Hindlimb muscle (tissue), 1 donor: Measurements from ENCODE around the gene ATP11A. TPM values are rescaled to one million over a fixed set of nuclear protein-coding genes. Genes with fewer than 3 reads are reported as not detected.

ENCODE experiments used
- DNase-seq: peaks from one replicate; pipeline ENCODE4 v3.0.0-alpha.2; 2013
- polyA plus RNA-seq: library from polyadenylated mRNA; unstranded; fragments of 120-200 nt; gene quantifications from one replicate; pipeline ENCODE4 v1.2.1, GENCODE V29; 2013; ENCODE audit not compliant: insufficient read length

The ATP11A gene
- 27.0 TPM for polyA plus RNA-seq

DNA sequence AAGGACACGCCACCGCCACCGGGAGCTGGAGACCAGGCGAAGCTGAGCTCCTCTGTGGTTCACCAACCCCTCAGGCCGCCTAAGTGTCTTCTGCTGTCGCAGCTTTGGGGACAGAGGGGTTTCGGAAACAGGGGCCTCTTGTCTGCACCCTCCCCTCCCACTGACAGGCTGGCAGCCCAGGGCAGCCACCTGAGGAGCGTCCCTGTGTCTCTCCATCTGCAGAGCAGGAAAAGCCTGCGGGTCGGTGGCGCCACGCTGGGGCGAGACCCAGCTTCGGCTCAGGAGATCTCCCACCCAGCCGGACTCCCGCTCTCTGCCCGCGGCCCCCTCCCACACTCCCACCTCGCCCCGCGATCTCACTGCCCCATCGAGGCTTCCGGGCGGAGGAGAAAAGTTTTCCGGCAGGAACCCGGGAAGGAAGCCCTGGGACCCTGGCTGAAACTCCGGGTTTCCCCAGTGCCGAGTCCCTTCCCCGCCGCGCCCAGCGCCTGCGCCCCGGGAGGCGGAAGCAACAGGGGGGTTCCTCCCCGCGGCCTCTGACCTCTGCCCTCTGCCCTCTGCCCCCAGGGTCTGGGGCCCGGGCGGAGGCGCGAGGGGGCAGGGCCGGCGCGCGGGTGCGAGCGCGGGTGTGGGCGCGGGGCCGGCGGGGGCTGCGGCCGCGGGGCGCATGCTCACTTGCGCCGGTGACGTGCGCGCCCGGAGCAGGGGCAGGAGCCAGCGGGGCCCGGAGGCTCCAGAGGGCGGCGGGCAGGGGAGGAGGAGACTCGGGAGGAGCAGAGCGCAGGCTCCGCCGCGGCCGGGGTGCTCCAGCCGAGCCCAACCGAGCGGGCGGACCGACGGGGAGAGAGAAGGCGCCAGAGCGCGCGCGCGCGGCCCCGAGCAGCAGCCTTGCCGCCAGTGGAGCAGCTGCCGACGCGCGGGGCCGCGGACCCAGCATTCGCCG lies at the start of gene ATP11A:
Gene ATP11A (plus strand): TSS at position 736 of the 943 bp plus-strand sequence. CDS start 379 bp downstream, outside the sequence.
- DNase-seq: peak; percentile 91

DNA sequence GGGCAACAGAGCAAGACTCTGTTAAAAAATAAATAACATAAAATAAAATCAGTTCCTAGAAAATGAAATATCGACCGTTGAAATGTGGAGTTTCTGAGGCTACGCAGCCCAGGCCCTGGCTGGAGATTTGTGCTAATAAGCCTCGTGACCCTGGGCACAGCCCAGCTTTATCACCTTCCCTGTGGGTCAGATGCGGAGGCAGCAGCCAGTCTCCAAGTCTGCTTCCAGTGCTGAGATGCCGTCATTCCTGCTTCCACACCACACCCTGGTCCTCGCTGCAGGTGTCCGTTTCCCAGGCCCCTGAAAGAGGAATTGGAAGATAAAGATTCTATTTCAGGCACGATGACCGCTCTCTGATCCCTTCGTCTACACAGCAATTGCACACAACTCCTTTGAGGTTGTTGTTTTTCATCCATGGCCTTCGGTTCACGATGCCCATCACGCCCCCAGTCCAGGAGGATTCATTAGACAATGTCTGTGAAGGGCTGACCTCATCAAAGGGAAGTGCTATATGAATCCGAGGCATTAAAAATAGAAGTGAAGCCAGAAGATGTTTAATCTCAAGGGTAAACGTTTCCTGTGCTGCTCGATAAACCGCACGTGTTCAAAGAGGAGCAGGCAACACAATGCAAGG lies 48.3 kb upstream of the ATP11A start:
- DNase-seq: no peak

- no peak for DNase-seq
Observed at GRCh38 chr13:112642090-112642460, 47.8 kb upstream of the ATP11A start.

DNA sequence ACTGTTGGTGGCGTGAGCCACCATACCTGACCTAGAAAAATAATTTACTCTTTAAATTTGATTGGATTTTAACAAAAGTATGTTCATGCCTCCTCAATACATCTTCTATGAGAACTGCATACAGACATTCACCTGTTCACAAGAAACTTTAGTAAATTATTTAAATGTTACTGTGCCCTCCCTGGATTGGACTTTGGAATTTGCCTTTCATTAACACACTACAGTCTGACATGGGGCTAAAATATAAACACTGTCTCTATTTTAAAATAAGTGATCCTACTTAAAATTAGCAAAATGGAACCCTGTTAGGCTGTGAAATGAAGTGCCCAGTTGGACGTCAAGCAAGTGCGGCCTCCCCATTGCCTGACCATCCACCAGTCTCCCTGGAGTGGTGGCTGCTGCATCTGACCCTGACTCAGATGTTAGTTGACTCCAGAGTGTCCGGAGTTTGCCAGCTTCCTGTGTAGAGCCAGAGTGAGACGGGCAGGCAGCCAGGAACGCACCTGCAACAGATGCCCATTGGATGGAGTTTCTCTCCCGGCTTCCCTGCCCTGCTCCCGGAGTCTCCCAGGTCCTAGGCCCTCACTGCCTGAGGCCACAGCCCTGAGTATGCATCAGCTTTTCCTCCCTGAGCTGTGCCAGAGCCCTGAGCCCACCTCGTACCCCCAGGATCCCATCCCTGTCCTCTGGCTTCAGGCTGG lies 45.9 kb upstream of the ATP11A start:
- no peak for DNase-seq

GRCh38 chr13:112645327-112645914 lies 44.4 kb upstream of the ATP11A start:
- DNase-seq: no peak

- no peak for DNase-seq
Observed at GRCh38 chr13:112647256-112647655, 42.6 kb upstream of the ATP11A start.

DNA sequence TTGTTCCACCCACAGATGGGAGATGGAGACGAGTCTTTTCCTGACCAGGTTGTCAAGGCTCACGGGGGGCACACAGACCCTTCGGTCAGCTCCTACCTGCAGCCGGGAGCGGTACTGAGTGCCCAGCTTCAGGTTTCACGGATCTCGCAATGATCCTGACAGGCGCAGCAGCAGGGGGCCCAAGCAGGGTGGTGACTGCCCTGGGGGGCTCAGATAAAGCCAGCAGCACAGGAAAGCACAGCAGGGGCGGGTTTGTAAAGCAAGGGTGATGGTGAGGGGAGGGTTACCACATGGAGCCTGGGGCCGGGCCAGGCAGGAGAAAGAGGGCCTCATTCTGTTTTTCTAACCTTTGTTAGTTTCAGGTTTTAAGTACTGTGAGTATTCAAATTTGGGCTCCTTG lies 41.7 kb upstream of the ATP11A start:
- no peak for DNase-seq

DNA sequence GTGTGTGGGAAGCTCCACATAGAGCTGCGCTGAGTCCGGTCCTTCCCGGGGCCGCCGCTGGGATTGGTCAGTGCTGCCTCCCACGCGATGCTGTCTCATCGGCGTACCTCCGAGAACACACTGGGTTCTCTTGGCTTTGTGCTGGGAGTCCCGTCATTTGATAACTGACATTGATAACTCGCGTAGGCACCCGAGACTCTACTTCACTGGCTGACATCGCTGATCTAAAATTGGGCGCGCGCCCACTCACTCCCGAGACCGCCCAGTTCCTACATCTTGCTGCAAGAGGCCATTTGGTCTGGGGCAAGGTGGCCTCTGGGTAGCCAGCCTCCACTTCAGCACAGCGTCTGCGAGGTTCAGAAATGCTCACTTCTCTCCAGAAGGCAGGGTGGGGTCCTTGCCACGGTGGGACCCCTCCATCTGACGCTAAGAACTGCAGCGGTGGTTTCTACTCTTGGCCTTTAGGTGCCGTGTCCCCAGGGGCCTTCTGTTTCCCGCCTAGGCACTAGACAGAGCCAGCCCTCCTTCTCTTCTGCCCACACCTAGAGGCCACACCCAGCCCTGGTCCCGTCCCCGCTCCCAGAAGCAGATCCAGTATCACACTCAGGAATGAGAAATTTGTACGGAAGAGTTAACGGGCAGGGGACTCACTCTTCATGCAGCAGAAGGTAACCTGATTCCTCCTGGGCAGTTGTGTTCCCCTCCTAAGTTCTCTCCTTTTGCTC lies 40.7 kb upstream of the ATP11A start:
- DNase-seq: no peak

GRCh38 chr13:112651311-112651710 lies 38.5 kb upstream of the ATP11A start:
- no peak for DNase-seq

DNA sequence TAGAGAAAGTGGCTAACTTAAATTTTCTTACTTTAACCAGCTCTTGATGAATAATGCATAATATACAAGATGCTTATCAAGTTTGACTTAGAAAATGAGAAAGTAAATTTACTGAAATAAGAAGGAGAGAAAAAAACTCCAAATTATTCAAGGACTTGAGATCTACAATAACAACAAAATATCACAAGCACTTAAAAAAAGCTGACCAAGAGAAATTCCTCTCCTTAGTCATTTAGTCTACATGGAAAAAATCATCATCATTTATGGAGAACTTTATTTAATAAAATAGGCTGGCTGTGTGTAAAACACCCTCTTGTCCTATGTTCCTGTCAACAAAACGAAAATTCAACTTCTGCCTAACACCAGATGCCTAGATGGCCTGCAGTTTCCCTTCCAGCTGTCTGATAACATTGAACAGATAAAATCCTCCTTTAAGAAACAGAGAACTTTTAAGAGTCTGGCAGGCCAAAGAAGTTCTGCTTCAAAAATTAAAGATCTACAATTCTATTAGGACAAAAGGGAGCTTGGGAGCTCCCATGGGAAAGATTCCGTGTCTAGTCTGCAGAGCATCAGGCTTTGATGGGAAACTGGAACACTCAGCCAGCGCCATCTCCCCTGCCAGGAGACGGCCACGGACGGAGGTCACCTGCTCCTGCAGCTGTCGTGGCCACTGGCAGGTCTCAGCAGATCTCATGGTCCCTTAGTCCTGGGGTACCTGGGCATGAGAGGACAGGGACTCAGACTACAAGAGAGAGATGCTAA lies 37.9 kb upstream of the ATP11A start:
- DNase-seq: peak; percentile 42

DNA sequence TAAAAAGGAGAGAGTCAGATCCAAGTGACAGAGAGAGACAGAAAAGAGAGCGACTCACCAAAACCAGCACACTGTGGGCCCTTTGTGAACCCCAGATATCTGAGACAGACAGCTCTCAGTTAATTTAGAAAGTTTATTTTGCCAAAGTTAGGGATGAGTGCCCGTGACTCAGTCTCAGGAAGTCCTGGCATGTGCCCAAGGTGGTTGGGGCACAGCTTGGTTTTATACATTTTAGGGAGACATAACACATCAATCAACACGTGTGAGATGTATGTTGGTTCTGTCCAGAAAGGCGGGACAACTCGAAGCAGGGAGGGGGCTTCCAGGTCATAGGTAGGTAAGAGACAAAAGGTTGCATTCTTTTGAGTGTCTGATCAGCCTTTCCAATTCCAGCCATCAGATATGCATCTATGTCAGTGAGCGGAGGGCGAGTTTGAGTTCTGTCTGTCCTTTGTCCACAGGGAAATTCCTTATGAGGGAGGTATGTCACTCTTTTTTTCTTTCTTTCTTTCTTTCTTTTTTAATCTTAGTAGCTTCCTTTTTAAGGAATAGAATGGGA lies 37.2 kb upstream of the ATP11A start:
- DNase-seq: no peak

DNA sequence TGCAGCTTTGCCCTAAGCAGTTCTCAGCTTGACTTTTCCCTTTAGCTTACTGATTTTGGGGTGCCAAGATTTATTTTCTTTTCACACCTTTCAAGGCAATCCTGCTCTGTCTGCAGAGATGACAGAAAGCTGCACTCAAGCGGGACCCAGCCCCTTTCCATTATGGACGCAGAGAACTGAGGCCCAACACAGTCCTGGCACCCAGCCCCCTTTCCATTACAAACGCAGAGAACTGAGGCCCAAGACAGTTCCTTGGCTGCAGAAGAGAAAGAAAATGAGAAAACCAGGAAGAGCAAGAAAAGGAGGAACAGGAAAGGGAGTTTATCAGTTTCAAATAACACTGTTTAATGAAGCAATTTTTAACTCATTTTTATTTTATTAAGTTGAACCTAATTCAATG lies 36.8 kb upstream of the ATP11A start:
- peak; percentile 88 for DNase-seq

GRCh38 chr13:112655913-112656312 lies 33.9 kb upstream of the ATP11A start:
- no peak for DNase-seq

GRCh38 chr13:112657850-112658445 lies 31.9 kb upstream of the ATP11A start:
- peak; percentile 39 for DNase-seq

DNA sequence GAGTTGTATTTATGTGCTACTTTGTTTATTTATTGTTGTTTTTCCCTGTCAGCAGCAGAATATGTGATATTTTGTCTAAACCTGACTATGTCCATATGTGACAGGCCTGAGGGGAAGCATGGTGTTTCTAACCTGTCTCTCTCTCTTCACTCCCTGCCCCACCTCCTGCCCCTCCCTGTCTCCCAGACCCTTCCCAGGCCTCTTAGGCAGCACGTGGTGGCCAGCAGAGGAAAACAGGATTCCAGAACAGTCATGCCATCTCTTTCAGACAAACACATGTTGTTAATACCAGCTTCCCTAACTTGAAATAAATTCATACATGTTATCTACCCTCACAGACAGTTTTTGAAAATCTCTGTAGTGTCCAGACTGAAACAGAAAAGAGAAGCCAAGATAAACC lies 31.0 kb upstream of the ATP11A start:
- DNase-seq: no peak

DNA sequence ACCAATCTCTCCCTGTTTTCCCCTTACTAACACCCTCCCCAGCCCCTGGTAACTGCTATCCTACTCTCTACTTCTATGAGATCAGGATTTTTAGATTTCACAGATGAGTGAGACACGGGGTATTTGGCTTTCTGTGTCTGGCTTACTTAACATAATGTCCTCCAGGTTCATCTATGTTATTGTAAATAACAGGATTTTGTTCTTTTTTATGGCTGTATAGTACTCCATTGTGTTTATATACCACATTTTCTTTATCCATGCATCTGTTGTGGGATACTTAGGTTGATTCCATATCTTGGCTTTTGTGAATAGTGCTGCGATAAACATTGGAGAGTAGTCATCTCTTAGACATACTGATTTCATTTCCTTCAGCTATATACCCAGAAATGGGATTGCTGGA lies 28.5 kb upstream of the ATP11A start:
- no peak for DNase-seq

DNA sequence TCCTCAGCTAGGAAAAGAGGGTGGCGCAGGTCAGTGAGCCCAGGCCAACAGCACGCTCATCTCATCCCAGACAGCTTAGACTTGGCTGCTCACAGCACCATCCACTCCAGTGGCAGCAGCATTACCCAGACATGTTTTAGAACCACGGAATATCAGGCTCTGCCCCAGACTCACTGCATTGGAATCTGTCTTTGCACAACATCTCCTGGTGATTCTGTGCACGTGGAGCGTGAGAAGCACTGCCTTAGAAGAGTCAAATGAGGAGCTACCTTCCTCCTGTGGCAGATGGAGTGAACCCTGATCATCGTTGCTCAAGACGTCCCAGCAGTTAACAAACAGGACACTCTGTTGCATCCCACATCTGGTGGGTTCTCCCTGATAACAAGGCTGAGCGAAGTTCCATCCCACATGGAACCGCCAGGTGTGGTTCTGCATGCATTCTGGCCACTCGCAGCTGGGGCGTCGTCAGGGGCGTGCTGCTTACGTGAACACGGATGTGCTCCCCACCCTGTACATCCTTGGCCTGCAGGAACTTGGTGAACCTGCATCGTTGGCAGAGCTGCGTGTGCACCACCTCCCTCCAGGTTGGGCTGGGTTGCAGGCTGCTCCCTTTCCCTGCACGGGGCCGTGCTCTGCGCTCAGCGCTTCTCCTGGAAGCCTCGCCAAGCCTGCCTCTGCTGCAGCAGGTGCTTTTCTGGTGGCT lies 25.2 kb upstream of the ATP11A start:
- no peak for DNase-seq

DNA sequence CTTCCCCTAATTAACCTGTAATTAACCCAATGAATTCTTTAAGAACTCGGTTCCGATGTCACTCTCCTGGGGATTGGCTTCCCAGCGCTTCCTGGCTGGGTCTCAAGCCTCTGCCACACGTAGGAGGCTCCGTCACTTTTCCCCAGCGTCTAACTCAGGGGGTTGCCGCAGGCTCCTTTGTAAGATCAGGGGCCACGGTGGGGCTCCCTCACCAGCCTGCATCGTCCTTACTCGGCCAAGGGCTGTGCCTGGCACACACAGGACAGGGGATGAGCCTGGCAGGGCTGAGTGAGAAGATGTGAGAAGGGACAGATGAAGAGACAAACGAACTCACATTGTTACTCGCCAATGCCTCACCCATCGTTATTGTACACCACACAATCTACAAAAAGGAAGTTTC lies 20.9 kb upstream of the ATP11A start:
- no peak for DNase-seq

- DNase-seq: no peak
Observed at GRCh38 chr13:112669881-112670499, 19.8 kb upstream of the ATP11A start.

- DNase-seq: no peak
Observed at GRCh38 chr13:112670864-112671263, 19.0 kb upstream of the ATP11A start.
